HG02763 (cell line): ENCODE results near the gene ZNF484.
"Not testable (repeated sequence)": the region's sequence is repeated elsewhere in the genome, so short reads cannot be mapped to it uniquely, and the experiment has no call there.

Experiments
- ATAC-seq: cut with Tn5 transposase; IDR thresholded peaks from one replicate; pipeline ENCODE4 v1.9.1; 2021; ENCODE audit warnings: mild to moderate bottlenecking, moderate library complexity; ENCODE audit not compliant: unreplicated experiment

Gene ZNF484

GRCh38 chr9:92877531-92878430, at the start of gene ZNF484:
TSS of gene ZNF484 (minus strand) at chr9:92878038. CDS start at chr9:92875029, 3,009 bp downstream.
- peak; percentile 95 for ATAC-seq

GRCh38 chr9:92920437-92920836, 42.6 kb upstream of the ZNF484 start:
- no peak for ATAC-seq

- ATAC-seq = no peak
Measured at GRCh38 chr9:92917176-92917800, 39.5 kb upstream of the ZNF484 start.

GRCh38 chr9:92911511-92912475, 34.0 kb upstream of the ZNF484 start:
- ATAC-seq = no peak

- not testable (repeated sequence) for ATAC-seq
Measured at GRCh38 chr9:92905137-92905536, 27.3 kb upstream of the ZNF484 start.

- no peak for ATAC-seq
Measured at GRCh38 chr9:92897323-92897722, 19.5 kb upstream of the ZNF484 start.

- ATAC-seq = no peak
Measured at GRCh38 chr9:92895812-92896436, 18.1 kb upstream of the ZNF484 start.

- ATAC-seq = no peak
Measured at GRCh38 chr9:92894711-92895362, 17.0 kb upstream of the ZNF484 start.

- ATAC-seq = not testable (repeated sequence)
Measured at GRCh38 chr9:92893916-92894610, 16.2 kb upstream of the ZNF484 start.

- not testable (repeated sequence) for ATAC-seq
Measured at GRCh38 chr9:92892276-92892675, 14.4 kb upstream of the ZNF484 start.

- ATAC-seq = no peak
Measured at GRCh38 chr9:92890761-92891160, 12.9 kb upstream of the ZNF484 start.

- no peak for ATAC-seq
Measured at GRCh38 chr9:92887880-92888338, 10.1 kb upstream of the ZNF484 start.

- ATAC-seq = not testable (repeated sequence)
Measured at GRCh38 chr9:92886846-92887610, 9.2 kb upstream of the ZNF484 start.

GRCh38 chr9:92883666-92884405, 6.0 kb upstream of the ZNF484 start:
- not testable (repeated sequence) for ATAC-seq

GRCh38 chr9:92882276-92882675, 4.4 kb upstream of the ZNF484 start:
- ATAC-seq = no peak

- no peak for ATAC-seq
Measured at GRCh38 chr9:92875373-92875772, 2.5 kb downstream of the ZNF484 start.

- no peak for ATAC-seq
Measured at GRCh38 chr9:92870289-92870688, 7.5 kb downstream of the ZNF484 start.

GRCh38 chr9:92866600-92866999, 11.2 kb downstream of the ZNF484 start:
- not testable (repeated sequence) for ATAC-seq
